HepG2 (cell line): ENCODE results near the gene MBIP. TPM values are rescaled to one million over a fixed set of nuclear protein-coding genes. Genes with fewer than 3 reads are reported as not detected.

Experiments
- ATAC-seq: fragments of 200-7000 bp; cut with Tn5 transposase; 3 replicates; pipeline ENCODE4 v1.9.1; 2020; ENCODE audit warnings: mild to moderate bottlenecking, moderate library complexity
- BruUV-seq: library from RNA; stranded (reverse); fragments of 400-500 nt; replicated peaks from 2 replicates; lab custom pipeline; 2021; lab: Mats Ljungman, UMichigan
- CTCF ChIA-PET: fragments of 300-600 bp; formaldehyde crosslinking; extraction: SDS; loops from one replicate; lab custom pipeline; 2021; ENCODE audit warnings: low total read pairs, inconsistent platforms, low intra/inter-chr PET ratio; lab: Yijun Ruan, JAX
- POLR2A ChIA-PET: fragments of 350-600 bp; sonication (Branson Sonifier 250); formaldehyde crosslinking; loops from one replicate; lab custom pipeline; 2020; ENCODE audit warnings: antibody characterized with exemption, inconsistent platforms; lab: Yijun Ruan, JAX
- DNase-seq: peaks from one replicate; pipeline ENCODE4 v3.0.0-alpha.2; 2015; ENCODE audit warnings: low spot score
- FAIRE-seq: peaks from 3 replicates; lab custom pipeline; 2011; peaks lifted over from hg19 to GRCh38; lab: Jason Lieb, UNC
- H2AFZ ChIP-seq: one replicate; pipeline ENCODE4 v1.6.1; 2011; ENCODE audit warnings: low read length, inconsistent platforms
- H3K27ac ChIP-seq: fragments of 300-600 bp; 3 replicates; pipeline ENCODE4 v1.8.0; 2011; ENCODE audit warnings: mixed run types, mild to moderate bottlenecking, mixed read lengths, low read length, inconsistent platforms; ENCODE audit not compliant: insufficient read depth; ENCODE audit errors: extremely low read length
- H3K27me3 ChIP-seq, 2 experiments: fragments of 200-600 bp in 1 of 2; 2 replicates in 1 of 2; 3 replicates in 1 of 2; pipeline versions ENCODE4 v1.6.0 to v1.8.0; 2011; ENCODE audit warnings: low read length in 2 of 2, mild to moderate bottlenecking in 2 of 2, moderate library complexity in 2 of 2, inconsistent platforms in 1 of 2; ENCODE audit not compliant: insufficient read depth in 2 of 2, control insufficient read depth in 1 of 2
- H3K36me3 ChIP-seq, 2 experiments: fragments of 200-600 bp in 1 of 2; replicated peaks in 1 of 2; 2 replicates in 1 of 2; 3 replicates in 1 of 2; pipeline versions ENCODE4 v1.5.1 to v1.8.0; 2011; ENCODE audit warnings: low read length in 2 of 2, inconsistent platforms in 1 of 2; ENCODE audit not compliant: insufficient read depth in 2 of 2, control insufficient read depth in 1 of 2
- H3K4me1 ChIP-seq: 2 replicates; pipeline ENCODE4 v1.5.1; 2012; ENCODE audit warnings: low read length, inconsistent platforms; ENCODE audit not compliant: insufficient read depth
- H3K4me2 ChIP-seq: 2 replicates; pipeline ENCODE4 v1.6.0; 2011; ENCODE audit warnings: low read depth, low read length, inconsistent platforms
- H3K4me3 ChIP-seq, 3 experiments: fragments of 200-600 bp in 1 of 3; sonication (generic), shearing (Covaris generic) in 1 of 3; replicated peaks in 1 of 3; 2 replicates each; pipeline ENCODE4 v1.5.1; 2011 to 2016; ENCODE audit warnings: low read length in 3 of 3, inconsistent platforms in 2 of 3, low read depth in 2 of 3, mild to moderate bottlenecking in 2 of 3, control low read depth in 1 of 3, mixed read lengths in 1 of 3; ENCODE audit not compliant: insufficient read depth in 1 of 3
- H3K79me2 ChIP-seq: one replicate; pipeline ENCODE4 v1.6.1; 2011; ENCODE audit warnings: low read length, inconsistent platforms; ENCODE audit not compliant: insufficient read depth
- H3K9ac ChIP-seq: 2 replicates; pipeline ENCODE4 v1.6.0; 2011; ENCODE audit warnings: mild to moderate bottlenecking, low read depth, low read length, inconsistent platforms; ENCODE audit not compliant: insufficient read depth
- H3K9me3 ChIP-seq: 2 replicates; pipeline ENCODE4 v1.5.1; 2012; ENCODE audit warnings: mild to moderate bottlenecking, low read length
- H4K20me1 ChIP-seq: 2 replicates; pipeline ENCODE4 v1.6.0; 2011; ENCODE audit warnings: inconsistent platforms, mild to moderate bottlenecking, low read length, moderate library complexity; ENCODE audit not compliant: insufficient read depth
- ARNTL ChIP-seq: sonication (generic); formaldehyde crosslinking; IDR thresholded peaks from 2 replicates; pipeline ENCODE4 v1.4.0; 2020; ENCODE audit warnings: mild to moderate bottlenecking, missing genetic modification reagents
- KDM6A ChIP-seq: IDR thresholded peaks from 2 replicates; pipeline ENCODE4 v1.6.1; 2016; ENCODE audit warnings: low read depth
- MAFF ChIP-seq: IDR thresholded peaks from 2 replicates; pipeline ENCODE4 v1.6.1; 2011; ENCODE audit warnings: low read depth, low read length, improper control_type of control experiment
- MAFK ChIP-seq, 2 experiments: IDR thresholded peaks in 1 of 2; conservative IDR thresholded peaks in 1 of 2; 2 replicates each; pipeline ENCODE4 v1.6.1; 2011; ENCODE audit warnings: improper control_type of control experiment in 2 of 2, low read length in 2 of 2
- NRL ChIP-seq: sonication (generic); formaldehyde crosslinking; IDR thresholded peaks from 2 replicates; pipeline ENCODE4 v1.5.0; 2020; ENCODE audit warnings: missing genetic modification reagents, mild to moderate bottlenecking, moderate library complexity, borderline replicate concordance
- POLR2AphosphoS2 ChIP-seq: IDR thresholded peaks from 2 replicates; pipeline ENCODE4 v1.6.1; 2011; ENCODE audit warnings: low read depth, low read length, improper control_type of control experiment
- SATB2 ChIP-seq: sonication (generic); formaldehyde crosslinking; IDR thresholded peaks from 2 replicates; pipeline ENCODE4 v1.5.0; 2020; ENCODE audit warnings: missing genetic modification reagents
- ZNF205 ChIP-seq: IDR thresholded peaks from 2 replicates; pipeline ENCODE4 v1.6.1; 2018; ENCODE audit warnings: missing biosample characterization, missing genetic modification reagents
- WGBS: methylation state at CpG from one replicate; pipeline ENCODE4 v1.1.6; 2017; ENCODE audit warnings: low lambda C conversion rate; 5-methylcytosine and 5-hydroxymethylcytosine counted together
- in situ Hi-C: cut with HindIII; loops from 2 replicates; pipeline ENCODE4 v1.10.0; 2017; ENCODE audit warnings: low pct_unique_long_range_greater_than_20kb; ENCODE audit not compliant: extremely low pct_ligation_motif_present
- intact Hi-C: fragments of 100-400 bp; cut with micrococcal nuclease; formaldehyde crosslinking; loops from one replicate; pipeline ENCODE4 v1.10.0; 2022; ENCODE audit not compliant: unreplicated experiment
- polyA plus RNA-seq, 8 experiments: library from polyadenylated mRNA; depleted of rRNA in 3 of 8; stranded (reverse) in 7 of 8; unstranded in 1 of 8; fragments of >200 nt; fragmentation: Illumina TruSeq in 4 of 8; extraction: Trizol in 4 of 8; gene quantifications; 2 replicates each; pipeline versions ENCODE4 v1.2.1 to v1.2.3, GENCODE V29; 2011 to 2016; ENCODE audit warnings: low read depth in 4 of 8, missing spikeins in 1 of 8, mixed read lengths in 1 of 8; ENCODE audit not compliant: insufficient read depth in 1 of 8
- total RNA-seq, 5 experiments: library from RNA; depleted of rRNA; stranded (reverse); fragments of >200 nt; fragmentation: Illumina TruSeq; extraction: Trizol; gene quantifications; 2 replicates each; pipeline ENCODE4 v1.2.3, GENCODE V29; 2016; ENCODE audit warnings: low read depth in 1 of 5

The MBIP gene
- total and polyA plus RNA-seq, 2 of the 13 experiments (the other 11 are each of a cell fraction or from before 2014, with no cell fraction given): 48.1 to 48.6 TPM

DNA sequence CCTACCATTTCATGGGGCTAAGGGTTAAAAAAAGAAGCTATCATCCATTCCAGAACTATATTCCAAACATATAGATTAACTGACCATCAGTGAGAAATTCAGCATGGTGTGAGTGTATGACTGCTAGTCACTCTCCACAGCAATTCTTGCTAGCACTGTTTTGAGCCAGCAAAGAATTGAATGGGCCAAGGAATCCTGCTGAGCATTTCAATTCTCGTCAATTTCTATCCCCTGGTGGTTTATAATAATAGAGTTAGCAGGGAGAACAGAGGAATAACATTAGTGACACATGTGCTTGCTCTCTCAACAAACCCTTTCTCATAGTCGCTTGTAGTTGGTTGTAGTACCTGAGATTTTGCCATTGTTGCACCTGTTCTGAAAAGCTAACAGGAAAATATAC is 7.2 kb downstream of the MBIP start (continued):
- TF ChIP-seq ZNF205 (CRISPR knock-in tag) (no peak), NRL (CRISPR knock-in tag) (no peak), ARNTL (CRISPR knock-in tag) (no peak)

- no peaks in the 10 kb centered on the region for H3K79me2 ChIP-seq
- FAIRE-seq: no peak
- no peaks in the 10 kb centered on the region for H3K27me3 ChIP-seq
- no peak overlapping the region for H3K4me2 ChIP-seq
- no peaks in the 10 kb centered on the region for H4K20me1 ChIP-seq
- peak; percentile 66 for TF ChIP-seq MAFF
- peak; percentile 65 to 75 for TF ChIP-seq MAFK (conservative IDR thresholded peaks at IDR 0.05 in 1 of 2, IDR thresholded peaks at IDR 0.05 in 1 of 2; ENCODE audit: low read length in 2 of 2)
- TF ChIP-seq KDM6A (CRISPR knock-in tag): no peak
- TF ChIP-seq, all 625 proteins: peak for 2
- POLR2A ChIA-PET: no interaction called here
- Histone ChIP-seq H3K4me1 (no peaks in the 10 kb centered on the region), H3K9me3 (no peaks in the 10 kb centered on the region), H3K36me3 (peaks cover 30 to 85% of the 10 kb centered on the region in 2 experiments), H3K27ac (no peak overlapping the region), H3K4me3 (no peak overlapping the region), H3K9ac (no peak overlapping the region), H2AFZ (no peak overlapping the region)
- ATAC-seq (no peak), DNase-seq (no peak)
- BruUV-seq: no TSS peak
- in situ Hi-C loops (no loop called here), intact Hi-C loops (no loop called here)
- CTCF ChIA-PET: no interaction called here
- WGBS: 90% methylated on average over 2 of the region's 2 CpGs
Observed at GRCh38 chr14:36306836-36307235, 13.6 kb downstream of the MBIP start.

DNA sequence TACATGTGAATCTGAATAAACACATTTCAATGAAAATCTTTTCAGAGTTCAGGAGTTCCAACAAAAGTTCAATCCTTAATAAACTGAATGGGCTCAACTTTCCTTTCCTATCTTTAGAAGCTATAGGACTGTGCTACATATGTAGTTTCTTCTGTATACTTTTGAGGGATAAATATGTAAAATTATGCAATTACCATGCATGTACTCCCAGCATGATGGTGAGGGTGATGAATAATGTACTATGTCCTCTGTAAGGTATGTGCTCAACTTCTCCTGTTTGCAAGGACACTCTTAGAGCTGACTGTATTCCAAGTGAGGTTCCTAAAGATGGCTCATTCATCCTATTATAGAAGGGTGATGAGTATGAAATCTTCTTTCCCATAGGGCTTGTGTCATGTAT is 15.5 kb downstream of the MBIP start:
- ChIA-PET POLR2A (interaction anchor here (1.4 kb wide), 1 partner anchor 16 kb away, joined by 9 read pairs; the partner anchor contains the start of gene MBIP), CTCF (no interaction called here)
- no peak for FAIRE-seq
- H3K79me2 ChIP-seq: no peaks in the 10 kb centered on the region
- no peaks in the 10 kb centered on the region for H3K27me3 ChIP-seq
- TF ChIP-seq POLR2AphosphoS2 (peak; percentile 29; the same call in 1 of the 2 replicates), SATB2 (no peak)
- no peaks in the 10 kb centered on the region for H3K9me3 ChIP-seq
- no TSS peak for BruUV-seq
- no peak overlapping the region for H2AFZ ChIP-seq
- no peak for DNase-seq
- H3K9ac ChIP-seq: no peak overlapping the region
- intact Hi-C loops: no loop called here
- in situ Hi-C loops: no loop called here
- H3K27ac ChIP-seq: no peak overlapping the region
- peaks cover 11% of the 10 kb centered on the region for H3K4me1 ChIP-seq
- H3K4me3 ChIP-seq: no peak overlapping the region
- peaks cover 20 to 82% of the 10 kb centered on the region in 2 experiments for H3K36me3 ChIP-seq
- H4K20me1 ChIP-seq: no peaks in the 10 kb centered on the region
- H3K4me2 ChIP-seq: no peak overlapping the region
- no peak for ATAC-seq
